Measurements from ENCODE around the gene KCNA4. TPM values are rescaled to one million over a fixed set of nuclear protein-coding genes. Genes with fewer than 3 reads are reported as not detected.

Gene KCNA4
- total RNA-seq, 4 donors from 2014 or later: not detected

Other genes with a start within 250 kb of the KCNA4 start
- not detected for gene FSHB, start 214.0 kb upstream of the KCNA4 start, total RNA-seq